ENCODE measurements around the gene GRIK2.

The GRIK2 gene

GRCh38 chr6:101650402-101651100, 257.0 kb downstream of the GRIK2 start:
- no peak for DNase-seq

GRCh38 chr6:101652079-101652478, 258.6 kb downstream of the GRIK2 start:
- DNase-seq: no peak

GRCh38 chr6:101655109-101655508, 261.6 kb downstream of the GRIK2 start:
- DNase-seq: no peak

GRCh38 chr6:101662111-101662897, 268.8 kb downstream of the GRIK2 start:
- no peak for DNase-seq

- DNase-seq: no peak
These were observed 269.6 kb downstream of the GRIK2 start for GRCh38 chr6:101663100-101663499.

- no peak for DNase-seq
These were observed 272.7 kb downstream of the GRIK2 start for GRCh38 chr6:101666256-101666655.

- no peak for DNase-seq
These were observed 275.1 kb downstream of the GRIK2 start for GRCh38 chr6:101668496-101669030.

GRCh38 chr6:101676187-101676586, 282.7 kb downstream of the GRIK2 start:
- DNase-seq: no peak

- DNase-seq: no peak
These were observed 289.4 kb downstream of the GRIK2 start for GRCh38 chr6:101682937-101683336.

GRCh38 chr6:101683884-101684283, 290.4 kb downstream of the GRIK2 start:
- no peak for DNase-seq

- DNase-seq: no peak
These were observed 293.1 kb downstream of the GRIK2 start for GRCh38 chr6:101686653-101687052.

GRCh38 chr6:101689156-101689555, 295.6 kb downstream of the GRIK2 start:
- no peak for DNase-seq

- no peak for DNase-seq
These were observed 296.2 kb downstream of the GRIK2 start for GRCh38 chr6:101689695-101690094.

- DNase-seq: no peak
These were observed 307.1 kb downstream of the GRIK2 start for GRCh38 chr6:101700655-101701054.

GRCh38 chr6:101703311-101703710, 309.8 kb downstream of the GRIK2 start:
- no peak for DNase-seq

GRCh38 chr6:101705866-101706265, 312.4 kb downstream of the GRIK2 start:
- no peak for DNase-seq

GRCh38 chr6:101706576-101706975, 313.1 kb downstream of the GRIK2 start:
- DNase-seq: no peak

GRCh38 chr6:101711518-101711917, 318.0 kb downstream of the GRIK2 start:
- DNase-seq: no peak

GRCh38 chr6:101716387-101716786, 322.9 kb downstream of the GRIK2 start:
- no peak for DNase-seq

- no peak for DNase-seq
These were observed 323.3 kb downstream of the GRIK2 start for GRCh38 chr6:101716810-101717209.

GRCh38 chr6:101719521-101719920, 326.0 kb downstream of the GRIK2 start:
- no peak for DNase-seq

- DNase-seq: no peak
These were observed 329.0 kb downstream of the GRIK2 start for GRCh38 chr6:101722471-101722870.

GRCh38 chr6:101722991-101723579, 329.6 kb downstream of the GRIK2 start:
- no peak for DNase-seq

GRCh38 chr6:101728388-101728787, 334.9 kb downstream of the GRIK2 start:
- no peak for DNase-seq
